PC-3 (cell line): ENCODE data around the gene CLTCL1. TPM values are rescaled to one million over a fixed set of nuclear protein-coding genes. Genes with fewer than 3 reads are reported as not detected.

Experiments
- ATAC-seq: fragments of 200-7000 bp; cut with Tn5 transposase; 2 replicates; pipeline ENCODE4 v1.9.1; 2020; ENCODE audit warnings: mild to moderate bottlenecking, moderate library complexity
- BruUV-seq: library from RNA; stranded (reverse); fragments of 400-500 nt; replicated peaks from 2 replicates; lab custom pipeline; 2021; lab: Mats Ljungman, UMichigan
- CTCF ChIA-PET: fragments of 300-600 bp; sonication (Branson Sonifier 250); formaldehyde crosslinking; loops from one replicate; lab custom pipeline; 2022; ENCODE audit warnings: antibody characterized with exemption; lab: Charles Lee
- POLR2A ChIA-PET: fragments of 300-600 bp; sonication (Branson Sonifier 250); formaldehyde crosslinking; loops from one replicate; lab custom pipeline; 2022; ENCODE audit warnings: antibody characterized with exemption; ENCODE audit not compliant: unreplicated experiment; lab: Charles Lee
- DNase-seq: peaks from one replicate; pipeline ENCODE4 v3.0.0-alpha.2; 2015
- H2AFZ ChIP-seq: fragments of 300-600 bp; sonication (generic); 2 replicates; pipeline ENCODE4 v1.6.0; 2016; ENCODE audit warnings: antibody characterized with exemption, low read length
- H3F3A ChIP-seq: fragments of 300-600 bp; sonication (generic); one replicate; pipeline ENCODE4 v1.6.0; 2017; ENCODE audit warnings: antibody characterized with exemption, low read length, control low read depth, mild to moderate bottlenecking; ENCODE audit not compliant: unreplicated experiment
- H3K27ac ChIP-seq: fragments of 300-600 bp; sonication (generic); 2 replicates; pipeline ENCODE4 v1.5.1; 2016; ENCODE audit warnings: mild to moderate bottlenecking, low read length
- H3K27me3 ChIP-seq: fragments of 300-600 bp; sonication (generic); 2 replicates; pipeline ENCODE4 v1.6.1; 2016; ENCODE audit warnings: low read length, mixed read lengths
- H3K36me3 ChIP-seq: fragments of 300-600 bp; sonication (generic); 2 replicates; pipeline ENCODE4 v1.6.1; 2016; ENCODE audit warnings: low read depth, mixed run types, low read length, mixed read lengths
- H3K4me1 ChIP-seq: fragments of 300-600 bp; sonication (generic); 2 replicates; pipeline ENCODE4 v1.5.1; 2016; ENCODE audit warnings: low read length; ENCODE audit not compliant: insufficient read depth
- H3K4me2 ChIP-seq: fragments of 300-600 bp; sonication (generic); 2 replicates; pipeline ENCODE4 v1.6.0; 2016; ENCODE audit warnings: low read length
- H3K4me3 ChIP-seq: fragments of 300-600 bp; sonication (generic); 2 replicates; pipeline ENCODE4 v1.5.1; 2016; ENCODE audit warnings: mild to moderate bottlenecking, low read length, mixed read lengths
- H3K79me2 ChIP-seq: fragments of 300-600 bp; sonication (generic); 2 replicates; pipeline ENCODE4 v1.6.1; 2017; ENCODE audit warnings: low read length, mixed read lengths
- H3K9ac ChIP-seq: fragments of 300-600 bp; sonication (generic); 2 replicates; pipeline ENCODE4 v1.6.0; 2016; ENCODE audit warnings: mild to moderate bottlenecking, low read length
- H3K9me2 ChIP-seq: fragments of 300-600 bp; sonication (generic); replicated peaks from 2 replicates; pipeline ENCODE4 v1.6.1; 2016; ENCODE audit warnings: mixed run types, low read length, mixed read lengths
- H3K9me3 ChIP-seq: fragments of 300-600 bp; sonication (generic); 2 replicates; pipeline ENCODE4 v1.6.1; 2016; ENCODE audit warnings: low read length, mixed read lengths
- H4K20me1 ChIP-seq: fragments of 300-600 bp; sonication (generic); 2 replicates; pipeline ENCODE4 v1.6.1; 2016; ENCODE audit warnings: low read length, mixed read lengths
- EZH2 ChIP-seq: fragments of 300-600 bp; sonication (generic); IDR thresholded peaks from one replicate; pipeline ENCODE4 v1.6.1; 2017; ENCODE audit warnings: antibody characterized with exemption, mild to moderate bottlenecking, low read length; ENCODE audit not compliant: unreplicated experiment
- EZH2phosphoT487 ChIP-seq: fragments of 300-600 bp; sonication (generic); IDR thresholded peaks from 2 replicates; pipeline ENCODE4 v1.6.1; 2018; ENCODE audit warnings: mild to moderate bottlenecking, antibody characterized with exemption, low read length, borderline replicate concordance
- intact Hi-C: fragments of 100-400 bp; cut with micrococcal nuclease; formaldehyde crosslinking; loops from 2 replicates; pipeline ENCODE4 v1.9.0; 2023
- total RNA-seq: library from RNA; depleted of rRNA; stranded (reverse); fragments of >200 nt; gene quantifications from 2 replicates; pipeline ENCODE4 v1.2.3, GENCODE V29; 2014
- TF ChIP-seq, protein P1 (sequence below): fragments of 300-600 bp; sonication (generic); conservative IDR thresholded peaks from 2 replicates; pipeline ENCODE4 v1.5.1; 2017; ENCODE audit warnings: antibody characterized with exemption, low read depth, mild to moderate bottlenecking, low read length

CLTCL1 gene
- total RNA-seq, 1 experiment from 2014 or later, result 5.5 TPM

GRCh38 chr22:19178065-19178656 lies 113.4 kb downstream of the CLTCL1 start:
- no TSS peak for BruUV-seq
- Histone ChIP-seq H3K36me3 (no peaks in the 10 kb centered on the region), H4K20me1 (no peaks in the 10 kb centered on the region), H3K27ac (peak overlapping the region; percentile 25; the same call in 1 of the 2 replicates), H3K9ac (peak overlapping the region; percentile 81), H2AFZ (peak overlapping the region; percentile 50), H3K9me3 (no peaks in the 10 kb centered on the region), H3K4me2 (peak overlapping the region; percentile 90), H3K79me2 (peaks cover 44% of the 10 kb centered on the region), H3K4me1 (peaks cover 8% of the 10 kb centered on the region; the same call in 1 of the 2 replicates), H3F3A (no peaks in the 10 kb centered on the region), H3K9me2 (no peaks in the 10 kb centered on the region), H3K4me3 (peak overlapping the region; percentile 88), H3K27me3 (no peaks in the 10 kb centered on the region)
- ATAC-seq (peak; percentile 23), DNase-seq (peak; percentile 25)
- no peak for TF ChIP-seq EZH2phosphoT487
- intact Hi-C loops, result loop anchor here (2.0 kb wide), 3 partner anchors 33 to 109 kb away; partner anchors contain the start of gene ESS2
- ChIA-PET POLR2A (interaction anchor here (0.6 kb wide), 1 partner anchor 24 kb away, joined by 3 read pairs; no protein-coding TSS in a partner anchor), CTCF (interaction anchor here (0.8 kb wide), 1 partner anchor 113 kb away, joined by 7 read pairs; the partner anchor contains the start of gene CLTCL1)

DNA sequence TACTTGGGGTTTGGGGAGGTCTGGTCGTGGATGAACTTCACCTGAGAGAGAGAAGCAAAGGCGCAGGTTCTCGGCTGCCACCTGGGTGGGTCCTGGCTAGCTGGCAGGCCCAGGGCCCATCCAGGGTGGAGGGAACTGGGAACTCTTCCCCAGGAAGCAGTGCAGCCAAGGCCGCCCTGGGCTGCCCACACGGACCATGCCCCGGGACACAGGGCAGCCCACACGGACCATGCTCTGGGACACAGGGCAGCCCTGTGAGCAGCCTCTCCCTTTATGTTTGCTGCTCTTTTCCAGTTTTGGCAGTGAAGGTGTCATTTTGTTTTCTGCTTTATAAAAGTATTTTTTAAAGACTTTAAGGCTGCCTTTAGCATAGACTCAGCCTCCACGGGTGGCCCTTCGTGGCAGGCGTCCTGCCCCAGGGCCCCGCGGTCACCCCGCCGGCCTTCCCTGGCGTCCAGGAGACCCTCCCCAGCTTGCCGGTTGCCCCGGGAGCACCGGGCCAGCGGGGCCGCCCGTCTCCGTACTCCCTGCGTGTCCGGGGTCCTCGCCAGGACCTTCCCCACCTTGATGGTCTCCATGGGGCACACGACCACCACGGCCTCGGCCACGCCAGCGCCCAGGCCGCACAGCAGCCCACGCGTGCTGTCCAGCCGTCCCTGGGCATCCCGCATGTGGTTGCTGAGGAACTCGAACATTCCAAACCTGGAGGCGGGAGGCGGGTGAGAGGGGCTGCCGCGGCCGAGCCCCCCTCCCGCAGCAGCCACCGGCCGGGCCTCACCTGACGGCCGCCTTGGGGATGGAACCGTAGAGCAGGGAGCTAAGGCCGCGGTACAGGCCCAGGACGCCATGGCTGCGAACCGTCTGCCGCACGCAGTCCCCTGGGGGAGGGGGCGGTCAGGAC lies 114.1 kb downstream of the CLTCL1 start:
- H3K4me1 ChIP-seq, result peaks cover 15% of the 10 kb centered on the region; the same call in 1 of the 2 replicates
- POLR2A ChIA-PET, result no interaction called here
- H3K36me3 ChIP-seq, result no peaks in the 10 kb centered on the region
- ATAC-seq (0 out of 2 replicates have a peak, but pooled peaks have one; percentile 5), DNase-seq (no peak)
- H3K9me3 ChIP-seq, result no peaks in the 10 kb centered on the region
- peak overlapping the region; percentile 90 for H3K4me2 ChIP-seq
- H3K79me2 ChIP-seq, result peaks cover 51% of the 10 kb centered on the region
- CTCF ChIA-PET, result no interaction called here
- H3F3A ChIP-seq, result no peaks in the 10 kb centered on the region
- TF ChIP-seq EZH2phosphoT487 (no peak), EZH2 (no peak)
- TF ChIP-seq, protein P1, sequence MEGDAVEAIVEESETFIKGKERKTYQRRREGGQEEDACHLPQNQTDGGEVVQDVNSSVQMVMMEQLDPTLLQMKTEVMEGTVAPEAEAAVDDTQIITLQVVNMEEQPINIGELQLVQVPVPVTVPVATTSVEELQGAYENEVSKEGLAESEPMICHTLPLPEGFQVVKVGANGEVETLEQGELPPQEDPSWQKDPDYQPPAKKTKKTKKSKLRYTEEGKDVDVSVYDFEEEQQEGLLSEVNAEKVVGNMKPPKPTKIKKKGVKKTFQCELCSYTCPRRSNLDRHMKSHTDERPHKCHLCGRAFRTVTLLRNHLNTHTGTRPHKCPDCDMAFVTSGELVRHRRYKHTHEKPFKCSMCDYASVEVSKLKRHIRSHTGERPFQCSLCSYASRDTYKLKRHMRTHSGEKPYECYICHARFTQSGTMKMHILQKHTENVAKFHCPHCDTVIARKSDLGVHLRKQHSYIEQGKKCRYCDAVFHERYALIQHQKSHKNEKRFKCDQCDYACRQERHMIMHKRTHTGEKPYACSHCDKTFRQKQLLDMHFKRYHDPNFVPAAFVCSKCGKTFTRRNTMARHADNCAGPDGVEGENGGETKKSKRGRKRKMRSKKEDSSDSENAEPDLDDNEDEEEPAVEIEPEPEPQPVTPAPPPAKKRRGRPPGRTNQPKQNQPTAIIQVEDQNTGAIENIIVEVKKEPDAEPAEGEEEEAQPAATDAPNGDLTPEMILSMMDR, result no peak
- H3K9me2 ChIP-seq, result no peaks in the 10 kb centered on the region
- H3K4me3 ChIP-seq, result peak overlapping the region; percentile 88
- H2AFZ ChIP-seq, result peak overlapping the region; percentile 50
- peak overlapping the region; percentile 81 for H3K9ac ChIP-seq
- no peaks in the 10 kb centered on the region for H4K20me1 ChIP-seq
- H3K27ac ChIP-seq, result no peak overlapping the region; the same call in 1 of the 2 replicates
- no TSS peak for BruUV-seq
- H3K27me3 ChIP-seq, result no peaks in the 10 kb centered on the region
- intact Hi-C loops, result loop anchor here (2.0 kb wide), 3 partner anchors 33 to 109 kb away; partner anchors contain the start of gene ESS2

- H3K79me2 ChIP-seq, result peaks cover 58% of the 10 kb centered on the region
- POLR2A ChIA-PET, result no interaction called here
- H4K20me1 ChIP-seq, result no peaks in the 10 kb centered on the region
- TF ChIP-seq, protein P1, result no peak
- no peak for TF ChIP-seq EZH2
- TF ChIP-seq EZH2phosphoT487, result no peak
- ATAC-seq (no peak), DNase-seq (no peak)
- no peaks in the 10 kb centered on the region for H3K27me3 ChIP-seq
- H3K4me1 ChIP-seq, result peaks cover 16% of the 10 kb centered on the region; the same call in 1 of the 2 replicates
- H3K4me2 ChIP-seq, result peak overlapping the region; percentile 90
- no peaks in the 10 kb centered on the region for H3K9me3 ChIP-seq
- peak overlapping the region; percentile 81 for H3K9ac ChIP-seq
- intact Hi-C loops, result no loop called here
- CTCF ChIA-PET, result no interaction called here
- H3K36me3 ChIP-seq, result no peaks in the 10 kb centered on the region
- no peak overlapping the region for H3K27ac ChIP-seq
- BruUV-seq, result TSS peak; percentile 34
- H3K9me2 ChIP-seq, result no peaks in the 10 kb centered on the region
- no peak overlapping the region for H2AFZ ChIP-seq
- H3F3A ChIP-seq, result no peaks in the 10 kb centered on the region
- H3K4me3 ChIP-seq, result peak overlapping the region; percentile 88
These were observed 114.8 kb downstream of the CLTCL1 start for GRCh38 chr22:19176732-19177131.
